ENCODE results near the gene DUSP10. TPM values are rescaled to one million over a fixed set of nuclear protein-coding genes. Genes with fewer than 3 reads are reported as not detected.

The DUSP10 gene
- total RNA-seq, 4 donors from 2014 or later = 1.4 to 11.6 (median 4.4) TPM

- TF ChIP-seq CTCF (IDR thresholded peaks at IDR 0.05) (no peak), POLR2A (IDR thresholded peaks at IDR 0.05) (no peak)
- DNase-seq = no peak
- Histone ChIP-seq H3K27me3 (no peaks in the 10 kb centered on the region), H3K9me3 (no peaks in the 10 kb centered on the region), H3K36me3 (no peaks in the 10 kb centered on the region), H3K4me3 (no peak overlapping the region), H3K27ac (no peak overlapping the region), H3K4me1 (peaks cover 0 to 12% (median 2%) of the 10 kb centered on the region in 4 donors)
Observed at GRCh38 chr1:221774054-221774842, 32.4 kb upstream of the DUSP10 start.

- Histone ChIP-seq H3K27ac (no peak overlapping the region), H3K27me3 (no peaks in the 10 kb centered on the region), H3K4me3 (no peak overlapping the region), H3K36me3 (no peaks in the 10 kb centered on the region), H3K9me3 (no peaks in the 10 kb centered on the region), H3K4me1 (peaks cover 0 to 7% (median 0%) of the 10 kb centered on the region in 4 donors)
- TF ChIP-seq CTCF (IDR thresholded peaks at IDR 0.05) = no peak
- TF ChIP-seq POLR2A (IDR thresholded peaks at IDR 0.05) = no peak
- no peak for DNase-seq
Observed at GRCh38 chr1:221773383-221773782, 31.5 kb upstream of the DUSP10 start.

GRCh38 chr1:221772117-221772516 lies 30.2 kb upstream of the DUSP10 start:
- Histone ChIP-seq H3K9me3 (no peaks in the 10 kb centered on the region), H3K27me3 (no peaks in the 10 kb centered on the region), H3K27ac (no peak overlapping the region), H3K4me1 (peaks cover 0 to 3% (median 0%) of the 10 kb centered on the region in 4 donors), H3K36me3 (no peaks in the 10 kb centered on the region), H3K4me3 (no peak overlapping the region)
- no peak for DNase-seq
- TF ChIP-seq CTCF (IDR thresholded peaks at IDR 0.05) (no peak), POLR2A (IDR thresholded peaks at IDR 0.05) (no peak)

- DNase-seq = no peak
- Histone ChIP-seq H3K36me3 (no peaks in the 10 kb centered on the region), H3K27me3 (no peaks in the 10 kb centered on the region), H3K4me3 (no peak overlapping the region), H3K9me3 (no peaks in the 10 kb centered on the region), H3K27ac (no peak overlapping the region), H3K4me1 (no peaks in the 10 kb centered on the region)
- peak in 1 of 6 experiments; percentile 6 for TF ChIP-seq CTCF (IDR thresholded peaks at IDR 0.05)
- no peak for TF ChIP-seq POLR2A (IDR thresholded peaks at IDR 0.05)
Observed at GRCh38 chr1:221768444-221769066, 26.7 kb upstream of the DUSP10 start.

- Histone ChIP-seq H3K27me3 (no peaks in the 10 kb centered on the region), H3K36me3 (no peaks in the 10 kb centered on the region), H3K9me3 (no peaks in the 10 kb centered on the region), H3K4me3 (no peak overlapping the region), H3K4me1 (no peaks in the 10 kb centered on the region), H3K27ac (no peak overlapping the region)
- no peak for DNase-seq
- no peak for TF ChIP-seq POLR2A (IDR thresholded peaks at IDR 0.05)
- TF ChIP-seq CTCF (IDR thresholded peaks at IDR 0.05) = no peak
Observed at GRCh38 chr1:221766210-221766609, 24.3 kb upstream of the DUSP10 start.

All from Peyer's patch (tissue), 4 donors.